ENCODE results near the gene CLVS2. TPM values are rescaled to one million over a fixed set of nuclear protein-coding genes. Genes with fewer than 3 reads are reported as not detected.

The CLVS2 gene
- total and polyA plus RNA-seq, 2 experiments from 2014 or later = 0.03 TPM; not detected in 1

GRCh38 chr6:123064038-123064437 is 68.0 kb downstream of the CLVS2 start:
- Histone ChIP-seq H3K36me3 (no peaks in the 10 kb centered on the region), H3K27ac (no peak overlapping the region), H3K4me3 (no peak overlapping the region), H3K27me3 (no peaks in the 10 kb centered on the region), H3K4me1 (ENCODE audit: low read depth) (no peaks in the 10 kb centered on the region), H3K9me3 (ENCODE audit: low read depth) (no peaks in the 10 kb centered on the region)
- DNase-seq (ENCODE audit: low read depth in 1 of 2, low spot score in 1 of 2) = no peak
- TF ChIP-seq CTCF (IDR thresholded peaks at IDR 0.05; ENCODE audit: low read depth, low read length) = no peak

GRCh38 chr6:123074616-123075015 is 78.6 kb downstream of the CLVS2 start:
- H3K9me3 ChIP-seq (ENCODE audit: low read depth) = no peaks in the 10 kb centered on the region
- H3K36me3 ChIP-seq = no peaks in the 10 kb centered on the region
- no peaks in the 10 kb centered on the region for H3K4me1 ChIP-seq (ENCODE audit: low read depth)
- H3K27ac ChIP-seq = no peak overlapping the region
- no peak for DNase-seq (ENCODE audit: low read depth in 1 of 2, low spot score in 1 of 2)
- no peak for TF ChIP-seq CTCF (IDR thresholded peaks at IDR 0.05; ENCODE audit: low read depth, low read length)
- no peak overlapping the region for H3K4me3 ChIP-seq
- no peaks in the 10 kb centered on the region for H3K27me3 ChIP-seq

GRCh38 chr6:123085403-123085802 is 89.4 kb downstream of the CLVS2 start:
- H3K9me3 ChIP-seq (ENCODE audit: low read depth) = no peaks in the 10 kb centered on the region
- no peaks in the 10 kb centered on the region for H3K36me3 ChIP-seq
- H3K4me1 ChIP-seq (ENCODE audit: low read depth) = no peaks in the 10 kb centered on the region
- no peak for DNase-seq (ENCODE audit: low read depth in 1 of 2, low spot score in 1 of 2)
- no peaks in the 10 kb centered on the region for H3K27me3 ChIP-seq
- TF ChIP-seq CTCF (IDR thresholded peaks at IDR 0.05; ENCODE audit: low read depth, low read length) = no peak
- no peak overlapping the region for H3K27ac ChIP-seq
- no peak overlapping the region for H3K4me3 ChIP-seq

- no peak for DNase-seq (ENCODE audit: low read depth in 1 of 2, low spot score in 1 of 2)
- TF ChIP-seq CTCF (IDR thresholded peaks at IDR 0.05; ENCODE audit: low read depth, low read length) = no peak
- H3K9me3 ChIP-seq (ENCODE audit: low read depth) = no peaks in the 10 kb centered on the region
Measured at GRCh38 chr6:123089226-123089625, 93.2 kb downstream of the CLVS2 start.

GRCh38 chr6:123091091-123091895 is 95.3 kb downstream of the CLVS2 start:
- H3K27ac ChIP-seq = no peak overlapping the region
- no peaks in the 10 kb centered on the region for H3K36me3 ChIP-seq
- no peak overlapping the region for H3K4me3 ChIP-seq
- peak in 1 of 2 donors; percentile 58 for DNase-seq (ENCODE audit: low read depth in 1 of 2, low spot score in 1 of 2)
- no peak for TF ChIP-seq CTCF (IDR thresholded peaks at IDR 0.05; ENCODE audit: low read depth, low read length)
- H3K9me3 ChIP-seq (ENCODE audit: low read depth) = no peaks in the 10 kb centered on the region
- H3K4me1 ChIP-seq (ENCODE audit: low read depth) = no peaks in the 10 kb centered on the region
- no peaks in the 10 kb centered on the region for H3K27me3 ChIP-seq

More at GRCh38 chr6:123089226-123089625, 93.2 kb downstream of the CLVS2 start:
- Histone ChIP-seq H3K27ac (no peak overlapping the region), H3K4me1 (ENCODE audit: low read depth) (no peaks in the 10 kb centered on the region), H3K36me3 (no peaks in the 10 kb centered on the region), H3K4me3 (no peak overlapping the region), H3K27me3 (no peaks in the 10 kb centered on the region)

Measured in cardiac muscle cell (in vitro differentiated cells and primary cell).